GM20000 (cell line): ENCODE results near the gene UGT1A10.
"Not testable (repeated sequence)": the region's sequence is repeated elsewhere in the genome, so short reads cannot be mapped to it uniquely, and the experiment has no call there.

Experiments
- DNase-seq: peaks from one replicate; pipeline ENCODE4 v3.0.0; 2012; ENCODE audit warnings: low spot score
- TF ChIP-seq, protein P1 (sequence below): IDR thresholded peaks from 2 replicates; pipeline ENCODE4 v1.5.1; 2012; ENCODE audit warnings: mild to moderate bottlenecking, control low read depth; ENCODE audit errors: extremely low read depth, missing control alignments

UGT1A10 gene

DNA sequence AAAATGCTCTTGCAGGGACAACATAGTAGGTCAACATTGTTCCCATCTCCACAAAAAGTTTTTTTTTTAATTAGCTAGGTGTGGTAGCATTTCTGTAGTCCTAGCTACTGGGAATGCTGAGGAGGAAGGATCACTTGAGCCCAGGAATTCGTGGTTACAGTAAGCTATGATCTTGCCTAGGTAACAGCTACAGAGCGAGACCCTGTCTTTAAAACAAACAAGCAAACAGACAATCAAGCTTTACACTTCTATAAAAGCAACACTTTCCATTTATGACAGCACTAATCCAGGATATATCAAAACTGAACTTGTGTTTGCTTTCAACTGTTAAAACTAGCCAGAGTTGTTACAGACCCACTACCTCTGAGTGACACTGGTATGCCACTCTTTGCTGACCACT lies 104.6 kb downstream of the UGT1A10 start:
- TF ChIP-seq, protein P1, sequence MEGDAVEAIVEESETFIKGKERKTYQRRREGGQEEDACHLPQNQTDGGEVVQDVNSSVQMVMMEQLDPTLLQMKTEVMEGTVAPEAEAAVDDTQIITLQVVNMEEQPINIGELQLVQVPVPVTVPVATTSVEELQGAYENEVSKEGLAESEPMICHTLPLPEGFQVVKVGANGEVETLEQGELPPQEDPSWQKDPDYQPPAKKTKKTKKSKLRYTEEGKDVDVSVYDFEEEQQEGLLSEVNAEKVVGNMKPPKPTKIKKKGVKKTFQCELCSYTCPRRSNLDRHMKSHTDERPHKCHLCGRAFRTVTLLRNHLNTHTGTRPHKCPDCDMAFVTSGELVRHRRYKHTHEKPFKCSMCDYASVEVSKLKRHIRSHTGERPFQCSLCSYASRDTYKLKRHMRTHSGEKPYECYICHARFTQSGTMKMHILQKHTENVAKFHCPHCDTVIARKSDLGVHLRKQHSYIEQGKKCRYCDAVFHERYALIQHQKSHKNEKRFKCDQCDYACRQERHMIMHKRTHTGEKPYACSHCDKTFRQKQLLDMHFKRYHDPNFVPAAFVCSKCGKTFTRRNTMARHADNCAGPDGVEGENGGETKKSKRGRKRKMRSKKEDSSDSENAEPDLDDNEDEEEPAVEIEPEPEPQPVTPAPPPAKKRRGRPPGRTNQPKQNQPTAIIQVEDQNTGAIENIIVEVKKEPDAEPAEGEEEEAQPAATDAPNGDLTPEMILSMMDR = no peak
- no peak for DNase-seq

DNA sequence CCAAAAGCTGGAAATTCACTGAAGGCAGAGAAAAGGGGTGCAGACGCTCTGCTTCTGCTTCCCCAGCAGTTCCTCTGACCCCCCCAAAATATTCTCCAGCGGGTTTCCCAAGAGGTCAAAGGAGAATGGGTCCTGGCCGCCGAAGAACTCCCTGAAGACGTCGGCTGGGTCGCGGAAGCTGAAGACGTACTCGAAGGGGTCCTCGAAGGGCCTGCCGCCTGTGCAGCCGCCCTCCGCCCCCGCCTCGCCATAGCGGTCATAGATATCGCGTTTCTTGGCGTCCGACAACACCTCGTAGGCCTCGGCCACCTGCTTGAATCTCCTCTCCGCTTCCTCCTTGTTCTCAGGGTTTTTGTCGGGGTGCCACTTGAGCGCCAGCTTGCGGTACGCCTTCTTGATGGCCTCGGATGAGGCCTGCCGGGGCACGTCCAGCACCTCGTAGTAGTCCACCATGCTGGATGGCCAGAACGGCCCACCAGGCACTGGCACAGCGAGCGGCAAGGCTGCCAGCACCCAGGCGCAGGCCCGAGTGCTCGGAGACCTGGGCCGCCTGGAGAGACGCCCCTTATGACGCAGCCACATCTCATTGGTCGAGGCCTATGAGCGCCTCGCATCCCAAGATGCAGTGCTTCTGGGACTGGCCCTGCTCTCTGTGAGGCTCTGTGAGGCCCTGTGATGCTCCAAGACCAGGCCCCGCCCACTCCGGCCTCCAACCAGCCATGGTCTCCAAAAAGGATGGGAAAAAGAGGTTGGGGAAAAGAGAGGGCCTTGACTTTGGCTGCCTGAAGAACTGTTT lies 107.4 kb downstream of the UGT1A10 start:
- TF ChIP-seq, protein P1 = no peak
- no peak for DNase-seq

DNA sequence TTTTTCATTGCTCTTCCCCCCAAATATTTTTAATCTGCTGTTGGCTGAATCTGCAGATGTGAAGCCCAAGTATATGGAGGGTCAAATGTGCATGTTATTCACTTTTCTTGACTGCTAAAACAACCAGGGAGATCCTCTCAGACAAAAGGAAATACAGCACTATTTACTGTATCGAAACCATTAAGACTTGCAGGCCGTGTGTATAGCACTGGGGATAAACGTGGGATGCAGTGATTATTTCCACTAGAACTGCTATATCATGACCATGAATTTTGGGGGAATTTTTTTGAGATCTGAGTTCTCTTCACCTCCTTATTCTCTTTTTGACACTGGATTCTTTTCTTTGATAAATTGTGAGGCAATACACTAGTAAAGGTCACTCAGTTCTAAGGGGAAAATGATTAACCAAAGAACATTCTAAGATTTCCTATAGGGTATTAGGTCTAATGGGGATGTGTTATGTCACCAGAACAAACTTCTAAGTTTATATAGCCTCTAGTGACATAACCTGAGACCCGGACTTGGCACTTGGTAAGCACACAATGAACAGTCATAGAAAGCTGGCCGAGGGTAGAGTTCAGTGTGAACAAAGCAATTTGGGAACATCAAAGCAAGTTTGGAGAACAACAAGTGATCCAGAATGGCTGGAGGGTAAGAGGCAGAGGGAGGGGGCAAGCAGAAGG lies 109.0 kb downstream of the UGT1A10 start:
- DNase-seq = no peak
- TF ChIP-seq, protein P1 = no peak

DNA sequence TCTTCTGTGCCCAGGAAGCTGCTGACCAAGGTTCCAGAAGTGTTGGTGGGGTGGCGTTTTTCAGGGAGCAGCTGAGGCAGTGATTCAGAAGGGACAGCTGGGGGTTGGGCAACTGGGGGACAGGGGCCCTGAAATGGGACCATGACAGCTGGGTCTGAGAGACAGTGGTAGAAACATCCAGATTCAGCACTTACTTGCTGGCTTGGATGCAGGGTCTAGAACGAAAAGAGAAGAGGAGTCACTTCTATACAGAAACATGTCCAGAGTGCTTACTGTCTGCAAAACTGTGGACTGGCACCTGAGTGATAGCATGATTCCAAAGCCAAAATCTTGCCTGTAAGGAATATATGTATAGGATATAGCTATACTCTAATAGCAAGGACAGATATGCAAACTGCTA lies 109.6 kb downstream of the UGT1A10 start:
- not testable (repeated sequence) for DNase-seq

DNA sequence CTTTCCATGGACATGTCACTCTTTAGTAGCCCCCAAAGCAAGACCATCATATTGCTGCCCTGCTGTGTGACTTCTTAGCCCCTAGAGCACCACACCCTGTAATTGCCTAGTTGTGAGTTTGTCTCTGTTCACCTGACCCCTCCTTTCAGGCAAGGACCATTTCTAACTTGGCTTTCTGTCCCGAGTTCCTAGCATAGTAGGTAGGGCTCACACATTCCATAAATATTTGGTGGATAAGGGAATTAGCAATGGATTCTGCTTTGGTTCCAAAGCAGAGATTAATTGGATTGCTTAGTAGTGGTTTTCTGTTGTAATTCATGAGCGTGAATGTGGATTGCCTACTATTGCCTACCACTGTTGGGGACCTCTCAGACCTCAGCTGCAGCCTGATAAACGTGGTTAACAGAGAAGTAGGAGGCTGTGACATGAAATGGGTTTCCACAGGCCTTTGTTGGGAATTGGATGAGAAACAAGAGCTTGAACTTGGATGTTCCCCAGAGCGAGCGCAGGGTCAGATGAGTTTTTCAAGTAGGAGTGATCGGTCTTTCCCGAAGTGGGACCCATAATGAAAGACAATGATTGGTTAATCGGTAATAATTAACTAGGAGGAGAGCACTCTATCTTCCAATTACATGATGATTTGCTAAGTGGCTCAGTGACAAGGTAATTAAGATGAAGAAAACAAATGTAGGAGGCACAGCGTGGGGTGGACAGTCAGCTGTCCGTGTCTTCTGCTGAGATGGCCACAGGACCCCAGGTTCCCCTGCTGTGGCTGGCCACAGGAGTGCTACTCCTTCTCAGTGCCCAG lies 110.4 kb downstream of the UGT1A10 start:
- TF ChIP-seq, protein P1 = no peak
- no peak for DNase-seq

DNA sequence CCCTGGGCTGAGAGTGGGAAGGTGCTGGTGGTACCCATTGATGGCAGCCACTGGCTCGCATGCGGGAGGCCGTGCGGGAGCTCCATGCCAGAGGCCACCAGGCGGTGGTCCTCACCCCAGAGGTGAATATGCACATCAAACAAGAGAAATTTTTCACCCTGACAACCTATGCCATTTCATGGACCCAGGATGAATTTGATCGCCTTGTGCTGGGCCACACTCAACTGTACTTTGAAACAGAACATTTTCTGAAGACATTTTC lies 111.0 kb downstream of the UGT1A10 start:
- TF ChIP-seq, protein P1 = no peak

DNA sequence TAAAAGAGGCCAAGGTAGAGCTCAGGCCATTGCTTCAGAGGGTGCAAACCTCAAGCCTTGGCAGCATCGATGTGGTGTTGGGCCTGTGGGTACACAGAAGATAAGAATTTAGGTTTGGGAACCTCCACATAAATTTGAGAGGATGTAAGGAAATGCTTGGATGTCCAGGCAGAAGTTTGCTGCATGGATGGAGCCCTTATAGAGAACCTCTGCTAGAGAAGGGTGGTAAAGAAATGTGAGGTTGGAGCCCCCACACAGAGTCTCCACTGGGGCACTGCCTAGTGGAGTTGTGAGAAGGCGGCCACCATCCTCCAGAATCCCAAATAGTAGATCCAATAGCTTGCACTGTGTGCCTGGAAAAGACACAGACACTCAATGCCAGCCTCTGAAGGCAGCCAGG lies 114.4 kb downstream of the UGT1A10 start:
- not testable (repeated sequence) for DNase-seq

More for the DNA sequence above, 111.0 kb downstream of the UGT1A10 start:
- no peak for DNase-seq

DNA sequence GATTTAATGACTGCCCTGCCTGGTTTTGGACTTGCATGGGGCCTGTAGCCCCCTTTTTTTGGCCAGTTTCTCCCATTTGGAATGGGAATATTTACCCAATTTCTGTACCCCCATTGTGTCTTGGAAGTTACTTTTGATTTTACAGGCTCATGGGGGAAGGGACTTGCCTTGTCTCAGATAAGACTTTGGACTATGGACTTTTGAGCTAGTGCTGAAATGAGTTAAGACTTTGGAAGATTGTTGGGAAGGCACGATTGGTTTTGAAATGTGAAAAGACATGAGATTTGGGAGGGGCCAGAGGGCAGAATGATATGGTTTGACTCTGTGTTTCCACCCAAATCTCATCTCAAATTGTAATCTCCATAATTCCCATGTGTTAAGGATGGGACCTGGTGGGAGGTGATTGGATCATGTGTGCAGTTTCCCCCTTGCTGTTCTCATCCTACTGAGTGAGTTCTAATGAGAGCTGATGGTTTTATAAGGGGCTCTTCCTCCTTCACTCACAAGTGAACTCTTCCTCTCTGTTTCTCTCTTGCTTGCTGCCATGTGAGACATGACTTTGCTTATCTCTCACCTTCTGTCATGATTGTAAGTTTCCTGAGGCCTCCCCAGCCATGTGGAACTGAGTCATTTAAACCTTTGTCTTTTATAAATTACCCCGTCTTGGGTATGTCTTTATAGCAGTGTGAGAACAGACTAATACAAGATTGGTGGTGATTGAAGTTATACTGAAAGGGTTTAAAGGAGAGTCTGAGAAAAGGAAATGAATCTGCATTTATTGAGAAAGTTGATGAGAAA lies 115.2 kb downstream of the UGT1A10 start:
- DNase-seq = not testable (repeated sequence)
